HG03280 (cell line): Measurements from ENCODE around the gene RTKN.

Experiments used
- ATAC-seq: cut with Tn5 transposase; IDR thresholded peaks from one replicate; pipeline ENCODE4 v1.9.1; 2021; ENCODE audit warnings: mild to moderate bottlenecking, moderate library complexity; ENCODE audit not compliant: unreplicated experiment

The RTKN gene

GRCh38 chr2:74440378-74441169 is 1.2 kb downstream of the RTKN start:
- ATAC-seq, result peak; percentile 67

GRCh38 chr2:74439803-74440377 is 1.8 kb downstream of the RTKN start:
- ATAC-seq, result no peak

GRCh38 chr2:74439373-74439772 is 2.4 kb downstream of the RTKN start:
- no peak for ATAC-seq

- ATAC-seq, result no peak
Measured at GRCh38 chr2:74438248-74438647, 3.5 kb downstream of the RTKN start.

GRCh38 chr2:74436848-74437695 is 4.7 kb downstream of the RTKN start:
- no peak for ATAC-seq

- no peak for ATAC-seq
Measured at GRCh38 chr2:74436111-74436805, 5.5 kb downstream of the RTKN start.

GRCh38 chr2:74430502-74430901 is 11.2 kb downstream of the RTKN start:
- no peak for ATAC-seq

- ATAC-seq, result no peak
Measured at GRCh38 chr2:74429487-74430451, 12.0 kb downstream of the RTKN start.

- ATAC-seq, result no peak
Measured at GRCh38 chr2:74428675-74429074, 13.1 kb downstream of the RTKN start.

GRCh38 chr2:74427551-74427950 is 14.2 kb downstream of the RTKN start:
- no peak for ATAC-seq

- no peak for ATAC-seq
Measured at GRCh38 chr2:74426181-74426758, 15.5 kb downstream of the RTKN start.

GRCh38 chr2:74425523-74425922 is 16.2 kb downstream of the RTKN start:
- no peak for ATAC-seq

GRCh38 chr2:74424995-74425406 is 16.7 kb downstream of the RTKN start:
- no peak for ATAC-seq

GRCh38 chr2:74424139-74424992 is 17.4 kb downstream of the RTKN start:
- no peak for ATAC-seq

GRCh38 chr2:74423231-74424095 is 18.3 kb downstream of the RTKN start:
- ATAC-seq, result no peak

- peak; percentile 93 for ATAC-seq
Measured at GRCh38 chr2:74421221-74421870, 20.4 kb downstream of the RTKN start, which contains the start of the genes C2orf81 and WDR54. Gene C2orf81, minus strand, starts transcription at chr2:74421619. Its CDS starts 59 bp downstream, at chr2:74421560. Gene WDR54, plus strand, starts transcription at chr2:74421730. Its CDS starts 424 bp downstream, at chr2:74422154.
